Measurements from ENCODE around the gene GALE. TPM values are rescaled to one million over a fixed set of nuclear protein-coding genes. Genes with fewer than 3 reads are reported as not detected.
"Not testable (repeated sequence)": the region's sequence is repeated elsewhere in the genome, so short reads cannot be mapped to it uniquely, and the experiment has no call there.

The GALE gene
- total RNA-seq, 1 donor from 2014 or later = 131 TPM

DNA sequence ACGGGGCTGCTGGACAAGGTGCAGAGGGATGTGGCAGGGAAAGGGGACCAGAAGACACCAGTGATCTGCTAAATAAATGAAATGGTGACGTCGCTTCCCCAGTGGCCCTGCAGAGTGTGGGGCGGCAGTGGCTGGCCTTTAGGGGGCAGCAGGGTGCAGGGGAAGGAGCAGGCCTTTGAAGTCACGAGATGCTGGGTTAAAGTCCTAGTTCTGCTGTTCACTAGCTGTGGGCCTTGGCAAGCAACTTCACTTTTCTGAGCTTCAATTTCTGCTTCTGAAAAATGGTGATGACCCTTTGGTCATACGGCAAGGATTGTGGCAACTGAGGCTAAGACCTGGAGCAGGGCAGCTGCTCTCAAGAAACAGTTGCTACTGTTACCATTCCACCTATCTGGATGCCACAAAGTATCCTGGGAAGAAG lies 9.2 kb upstream of the GALE start:
- TF ChIP-seq, protein P1, sequence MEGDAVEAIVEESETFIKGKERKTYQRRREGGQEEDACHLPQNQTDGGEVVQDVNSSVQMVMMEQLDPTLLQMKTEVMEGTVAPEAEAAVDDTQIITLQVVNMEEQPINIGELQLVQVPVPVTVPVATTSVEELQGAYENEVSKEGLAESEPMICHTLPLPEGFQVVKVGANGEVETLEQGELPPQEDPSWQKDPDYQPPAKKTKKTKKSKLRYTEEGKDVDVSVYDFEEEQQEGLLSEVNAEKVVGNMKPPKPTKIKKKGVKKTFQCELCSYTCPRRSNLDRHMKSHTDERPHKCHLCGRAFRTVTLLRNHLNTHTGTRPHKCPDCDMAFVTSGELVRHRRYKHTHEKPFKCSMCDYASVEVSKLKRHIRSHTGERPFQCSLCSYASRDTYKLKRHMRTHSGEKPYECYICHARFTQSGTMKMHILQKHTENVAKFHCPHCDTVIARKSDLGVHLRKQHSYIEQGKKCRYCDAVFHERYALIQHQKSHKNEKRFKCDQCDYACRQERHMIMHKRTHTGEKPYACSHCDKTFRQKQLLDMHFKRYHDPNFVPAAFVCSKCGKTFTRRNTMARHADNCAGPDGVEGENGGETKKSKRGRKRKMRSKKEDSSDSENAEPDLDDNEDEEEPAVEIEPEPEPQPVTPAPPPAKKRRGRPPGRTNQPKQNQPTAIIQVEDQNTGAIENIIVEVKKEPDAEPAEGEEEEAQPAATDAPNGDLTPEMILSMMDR (conservative IDR thresholded peaks at IDR 0.05; ENCODE audit: low read depth, low read length) = peak; percentile 91
- no peak overlapping the region for H3K4me3 ChIP-seq (ENCODE audit: low read depth, low read length)
- DNase-seq (ENCODE audit: low read depth) = peak; percentile 26

DNA sequence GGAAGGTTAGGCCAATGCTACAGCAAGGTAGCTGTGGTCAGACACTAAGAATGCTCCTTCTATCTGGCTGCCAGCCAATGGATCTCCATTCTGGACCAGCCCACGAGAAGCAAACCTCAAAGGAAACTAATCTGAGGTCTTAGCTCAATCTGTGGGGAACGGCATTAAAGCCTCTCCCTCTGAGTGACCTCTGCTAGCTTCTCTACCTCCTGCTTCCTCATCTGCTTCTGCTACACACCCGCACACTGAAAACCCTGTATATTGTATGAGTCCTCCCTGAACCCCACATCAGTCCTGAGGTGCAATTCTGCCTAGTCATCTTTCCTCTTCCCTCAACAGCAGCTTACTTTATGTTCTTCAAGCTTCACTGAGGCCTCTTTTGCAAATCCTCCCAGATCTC lies 6.9 kb upstream of the GALE start:
- no peak for DNase-seq (ENCODE audit: low read depth)
- no peak overlapping the region for H3K4me3 ChIP-seq (ENCODE audit: low read depth, low read length)
- TF ChIP-seq, protein P1 (conservative IDR thresholded peaks at IDR 0.05; ENCODE audit: low read depth, low read length) = no peak

DNA sequence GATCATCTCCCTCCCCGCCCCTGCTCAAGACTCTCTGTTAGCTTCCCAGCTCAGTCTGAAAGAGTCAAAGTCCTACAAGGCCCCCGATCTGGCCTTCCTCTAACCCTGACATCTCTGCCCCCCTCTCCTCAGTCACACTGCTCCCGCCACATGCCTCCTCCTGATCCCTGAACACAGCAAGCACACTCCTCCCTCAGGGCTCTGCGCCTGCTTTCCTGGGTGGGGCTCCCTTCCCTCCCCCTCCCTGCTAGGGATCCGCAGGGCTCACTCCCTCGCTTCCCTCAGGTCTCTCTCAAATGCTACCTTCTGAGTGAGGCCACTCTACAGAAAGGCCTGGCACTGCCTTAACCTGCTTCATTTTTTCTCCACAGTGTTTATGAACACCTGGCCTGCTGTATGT lies 5.7 kb upstream of the GALE start:
- H3K4me3 ChIP-seq (ENCODE audit: low read depth, low read length) = no peak overlapping the region
- no peak for DNase-seq (ENCODE audit: low read depth)
- TF ChIP-seq, protein P1 (conservative IDR thresholded peaks at IDR 0.05; ENCODE audit: low read depth, low read length) = no peak

DNA sequence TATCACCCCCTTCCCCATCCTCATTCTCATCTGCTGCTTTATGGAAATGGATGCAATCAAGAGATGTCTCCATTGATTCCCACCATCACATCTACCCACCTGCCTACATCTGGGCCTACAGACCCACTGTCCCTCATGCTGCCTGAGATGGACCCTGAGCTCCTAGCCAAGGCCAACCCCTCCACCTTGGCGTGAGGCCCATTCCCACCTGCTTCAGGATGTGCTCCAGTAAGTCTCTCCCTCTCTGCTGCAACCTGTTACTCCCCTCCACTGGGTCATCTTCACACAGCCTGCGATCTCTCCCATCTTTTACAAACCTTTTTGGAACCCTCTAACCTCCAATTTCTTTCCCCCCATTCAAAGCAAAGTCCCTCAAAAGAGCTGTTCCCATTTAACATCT lies 4.5 kb upstream of the GALE start:
- TF ChIP-seq, protein P1 (conservative IDR thresholded peaks at IDR 0.05; ENCODE audit: low read depth, low read length) = no peak
- no peak overlapping the region for H3K4me3 ChIP-seq (ENCODE audit: low read depth, low read length)
- no peak for DNase-seq (ENCODE audit: low read depth)

DNA sequence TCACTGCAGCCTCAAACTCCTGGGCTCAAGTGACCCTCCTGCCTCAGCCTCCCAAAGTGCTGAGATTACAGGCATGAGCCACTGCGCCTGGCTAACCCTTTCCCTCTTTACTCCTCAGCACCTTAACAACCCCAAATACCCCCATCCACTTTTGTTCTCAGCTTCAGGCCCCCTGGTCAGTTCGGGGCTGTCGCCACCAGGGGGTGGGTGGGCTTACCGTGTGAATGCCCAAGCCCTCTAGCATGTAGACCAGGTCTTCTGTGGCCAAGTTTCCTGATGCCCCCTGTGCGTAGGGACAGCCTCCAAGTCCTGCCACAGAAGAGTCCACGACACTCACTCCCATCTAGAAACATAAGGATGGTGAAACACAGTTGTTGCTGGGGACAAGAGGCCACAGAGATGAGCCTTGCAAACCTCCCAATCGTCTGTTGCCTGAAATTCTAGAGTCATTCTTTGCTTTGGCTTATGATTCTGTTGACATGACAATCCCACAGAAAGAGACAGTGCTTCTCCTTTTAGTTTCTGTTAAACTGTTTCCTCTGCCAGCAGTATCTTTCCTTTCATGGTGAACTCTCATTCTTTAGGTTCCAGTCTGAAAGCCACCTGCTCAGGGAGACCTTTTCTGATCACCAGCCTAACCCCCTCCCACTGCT lies 3.8 kb upstream of the GALE start:
- no peak for DNase-seq (ENCODE audit: low read depth)
- TF ChIP-seq, protein P1 (conservative IDR thresholded peaks at IDR 0.05; ENCODE audit: low read depth, low read length) = no peak
- H3K4me3 ChIP-seq (ENCODE audit: low read depth, low read length) = no peak overlapping the region

DNA sequence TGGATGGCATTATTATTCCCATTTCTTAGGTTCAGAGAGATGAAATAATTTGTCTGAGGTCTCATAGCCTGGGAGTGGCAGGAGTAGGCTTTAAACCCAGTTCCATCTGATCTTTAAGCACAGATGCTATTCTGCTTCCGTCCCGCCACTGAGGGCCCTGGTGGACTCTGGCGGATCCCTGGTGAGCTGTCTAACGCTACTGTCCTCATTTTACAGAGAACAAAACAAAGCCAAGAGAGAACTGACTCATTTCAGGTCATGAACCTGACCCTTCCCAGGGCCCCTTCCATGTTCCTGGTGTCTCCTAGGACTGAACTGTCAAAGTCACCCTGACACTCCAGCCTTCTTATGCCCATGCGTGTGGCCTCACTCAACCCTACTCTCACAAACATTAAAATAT lies 3.1 kb upstream of the GALE start:
- DNase-seq (ENCODE audit: low read depth) = no peak
- TF ChIP-seq, protein P1 (conservative IDR thresholded peaks at IDR 0.05; ENCODE audit: low read depth, low read length) = no peak
- no peak overlapping the region for H3K4me3 ChIP-seq (ENCODE audit: low read depth, low read length)

DNA sequence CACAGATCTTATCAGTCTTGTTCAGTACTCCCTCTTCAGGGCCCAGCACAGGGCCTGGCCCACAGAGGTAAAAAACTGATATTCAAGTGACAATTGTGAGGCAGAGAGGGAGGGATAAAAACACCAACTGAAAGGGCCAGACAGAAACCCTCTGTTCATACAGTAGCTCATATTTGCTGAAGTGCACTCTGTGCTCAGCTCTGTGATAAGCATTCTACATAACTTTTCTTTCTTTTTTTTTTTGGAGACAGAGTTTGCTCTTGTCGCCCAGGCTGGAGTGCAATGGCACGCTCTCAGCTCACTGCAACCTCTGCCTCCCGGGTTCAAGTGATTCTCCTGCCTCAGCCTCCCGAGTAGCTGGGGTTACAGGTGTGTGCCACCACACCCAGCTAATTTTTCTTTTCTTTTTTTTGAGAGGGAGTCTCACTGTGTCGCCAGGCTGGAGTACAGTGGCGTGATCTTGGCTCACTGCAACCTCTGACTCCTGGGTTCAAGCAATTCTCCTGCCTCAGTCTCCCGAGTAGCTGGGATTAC lies 2.3 kb upstream of the GALE start:
- H3K4me3 ChIP-seq (ENCODE audit: low read depth, low read length); DNase-seq (ENCODE audit: low read depth): not testable (repeated sequence)

Measured in epithelial cell of proximal tubule (primary cell).